PFSK-1 (cell line): ENCODE results near the gene TNFSF11.

Source experiments
- FOXP2 ChIP-seq: optimal IDR thresholded peaks from 2 replicates; pipeline ENCODE3; 2011; ENCODE audit warnings: borderline replicate concordance, control low read depth, inconsistent platforms; ENCODE audit not compliant: insufficient read depth; ENCODE audit errors: extremely low read length, extremely low read depth
- POLR2AphosphoS5 ChIP-seq: IDR thresholded peaks from 2 replicates; pipeline ENCODE4 v1.6.1; 2012; ENCODE audit warnings: low read depth, mild to moderate bottlenecking, control low read depth, low read length, moderate library complexity
- TAF1 ChIP-seq: IDR thresholded peaks from 2 replicates; pipeline ENCODE4 v1.6.1; 2012; ENCODE audit warnings: low read length, control low read depth, borderline replicate concordance; ENCODE audit not compliant: insufficient read depth

GRCh38 chr13:42645717-42646116, 71.8 kb downstream of the TNFSF11 start:
- TF ChIP-seq POLR2AphosphoS5, result no peak
- TF ChIP-seq TAF1, result no peak
- no peak for TF ChIP-seq FOXP2
